GM18867 (cell line): ENCODE data around the gene ANXA2R.
"Not testable (repeated sequence)": the region's sequence is repeated elsewhere in the genome, so short reads cannot be mapped to it uniquely, and the experiment has no call there.

Experiments
- ATAC-seq: cut with Tn5 transposase; IDR thresholded peaks from one replicate; pipeline ENCODE4 v1.9.1; 2021; ENCODE audit warnings: mild to moderate bottlenecking, moderate library complexity; ENCODE audit not compliant: unreplicated experiment

ANXA2R gene

GRCh38 chr5:43040287-43041098 is at the start of gene ANXA2R:
ANXA2R (minus strand) TSS chr5:43040319; CDS start chr5:43040046, 273 bp downstream.
- ATAC-seq, result peak; percentile 57

DNA sequence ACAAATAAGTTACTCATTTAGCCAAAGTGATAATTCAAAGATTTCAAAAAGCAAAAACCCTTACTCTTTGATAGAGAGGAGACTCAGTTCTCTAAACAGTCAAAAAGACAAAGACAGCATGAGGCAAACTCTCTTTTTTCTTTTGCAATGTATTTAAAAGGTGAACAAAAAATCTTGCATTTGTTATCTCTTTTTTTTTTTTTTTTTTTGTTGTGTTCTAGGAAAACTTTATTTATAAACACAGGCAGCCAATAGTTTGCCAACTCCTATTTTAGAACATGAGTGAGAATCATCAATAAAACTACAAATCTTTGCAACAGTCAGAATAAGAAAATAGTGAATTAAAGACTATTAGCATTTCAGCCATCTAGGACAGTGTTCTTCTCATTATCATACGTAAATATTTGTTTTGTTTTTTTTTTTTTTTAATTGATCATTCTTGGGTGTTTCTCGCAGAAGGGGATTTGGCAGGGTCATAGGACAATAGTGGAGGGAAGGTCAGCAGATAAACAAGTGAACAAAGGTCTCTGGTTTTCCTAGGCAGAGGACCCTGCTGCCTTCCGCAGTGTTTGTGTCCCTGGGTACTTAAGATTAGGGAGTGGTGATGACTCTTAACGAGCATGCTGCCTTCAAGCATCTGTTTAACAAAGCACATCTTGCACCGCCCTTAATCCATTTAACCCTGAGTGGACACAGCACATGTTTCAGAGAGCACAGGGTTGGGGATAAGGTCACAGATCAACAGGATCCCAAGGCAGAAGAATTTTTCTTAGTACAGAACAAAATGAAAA is 46.2 kb upstream of the ANXA2R start:
- not testable (repeated sequence) for ATAC-seq

GRCh38 chr5:43085453-43085852 is 45.3 kb upstream of the ANXA2R start:
- ATAC-seq, result no peak

DNA sequence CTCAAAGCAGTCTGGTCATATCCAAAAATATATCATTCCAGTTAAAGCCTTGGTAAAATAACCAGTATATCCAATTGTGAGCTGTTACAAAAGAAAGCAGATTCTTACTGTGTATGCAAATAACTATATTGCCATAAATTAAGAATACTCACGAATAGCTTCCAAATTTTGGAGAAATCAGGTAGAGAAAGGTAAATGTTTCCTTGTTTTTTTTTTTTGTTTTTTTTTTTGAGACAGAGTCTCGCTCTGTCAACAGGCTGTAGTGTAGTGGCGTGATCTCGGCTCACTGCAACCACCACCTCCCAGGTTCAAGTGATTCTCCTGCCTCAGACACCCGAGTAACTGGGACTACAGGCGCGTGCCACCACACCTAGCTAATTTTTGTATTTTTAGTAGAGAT is 44.3 kb upstream of the ANXA2R start:
- ATAC-seq, result not testable (repeated sequence)

- ATAC-seq, result not testable (repeated sequence)
Observed at GRCh38 chr5:43081345-43081744, 41.2 kb upstream of the ANXA2R start.

GRCh38 chr5:43078956-43079355 is 38.8 kb upstream of the ANXA2R start:
- no peak for ATAC-seq

GRCh38 chr5:43077446-43078191 is 37.5 kb upstream of the ANXA2R start:
- ATAC-seq, result not testable (repeated sequence)

GRCh38 chr5:43075319-43076293 is 35.5 kb upstream of the ANXA2R start:
- no peak for ATAC-seq

DNA sequence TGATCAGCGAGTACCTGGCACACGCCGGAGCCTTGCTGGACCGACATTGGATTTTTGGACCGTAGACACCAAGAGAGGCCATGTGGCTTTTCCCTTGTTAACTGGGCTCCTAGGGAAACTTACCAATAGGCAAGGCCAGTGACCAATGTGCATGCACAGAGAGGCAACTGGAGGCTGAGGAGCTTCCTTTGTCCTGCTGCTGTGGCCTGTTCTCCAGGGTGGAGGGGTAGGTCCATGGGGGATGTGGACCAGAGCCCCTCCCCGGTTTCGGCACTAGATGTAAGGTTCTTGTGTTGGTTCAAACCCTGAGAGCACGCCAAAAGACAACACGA is 34.8 kb upstream of the ANXA2R start:
- ATAC-seq, result no peak

DNA sequence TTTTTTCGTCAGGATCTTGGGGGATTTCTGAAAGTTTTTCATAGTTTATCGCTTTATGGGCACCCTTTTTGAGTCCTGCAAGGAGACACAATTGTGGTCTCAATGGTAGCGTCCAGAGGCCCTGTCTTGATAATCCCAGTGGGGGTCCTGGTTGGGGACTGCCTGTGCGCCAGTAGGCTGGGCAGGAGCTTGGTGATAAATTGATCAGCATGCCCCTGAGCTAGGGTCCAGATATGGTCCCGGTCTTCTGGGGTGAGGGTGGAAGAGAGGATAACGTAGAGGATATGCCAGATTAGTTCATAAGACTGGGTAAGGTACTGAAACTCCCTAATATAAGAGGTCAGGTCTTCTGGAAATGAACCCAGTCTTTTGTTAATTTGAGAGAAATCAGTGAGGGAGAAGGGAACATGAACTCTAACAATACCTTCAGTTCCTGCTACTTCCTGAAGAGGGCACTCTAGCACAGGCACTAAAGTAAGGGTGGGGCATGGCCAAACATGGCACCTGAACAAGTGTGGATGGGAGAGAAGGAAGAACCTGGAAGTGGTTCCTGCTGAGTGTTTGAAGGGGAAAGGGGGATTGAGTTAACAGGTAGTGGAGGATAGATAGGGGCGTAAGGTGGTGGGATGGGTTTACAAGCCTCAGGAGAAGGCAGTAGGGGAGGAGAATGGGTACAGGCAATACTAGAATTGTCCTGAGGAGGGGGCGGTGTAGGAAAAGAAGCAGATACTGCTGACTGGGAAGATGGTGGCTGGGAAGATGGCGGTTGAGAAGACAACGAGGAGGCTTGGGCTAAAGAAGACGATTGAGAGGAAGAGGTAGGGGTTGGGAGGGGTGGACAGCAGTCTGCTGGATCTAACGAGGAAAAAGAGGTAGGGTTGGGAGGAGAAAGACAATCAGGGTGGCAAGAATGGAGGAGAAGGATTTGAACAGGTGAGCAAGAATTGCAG is 33.8 kb upstream of the ANXA2R start:
- ATAC-seq, result no peak

DNA sequence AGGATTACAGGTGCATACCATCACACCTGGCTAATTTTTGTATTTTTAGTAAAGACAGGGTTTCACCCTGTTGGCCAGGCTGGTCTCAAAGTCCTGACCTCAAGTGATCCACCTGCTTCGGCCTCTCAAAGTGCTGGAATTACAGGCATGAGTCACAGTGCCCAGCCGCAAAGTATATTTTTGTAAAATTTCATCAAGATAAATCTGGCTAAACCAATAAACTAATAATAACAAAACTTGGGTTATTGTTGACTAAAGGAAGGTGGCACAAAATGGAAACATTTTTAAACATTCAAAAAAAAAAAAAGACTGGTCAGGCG is 29.2 kb upstream of the ANXA2R start:
- ATAC-seq, result not testable (repeated sequence)

GRCh38 chr5:43068037-43068436 is 27.9 kb upstream of the ANXA2R start:
- no peak for ATAC-seq

DNA sequence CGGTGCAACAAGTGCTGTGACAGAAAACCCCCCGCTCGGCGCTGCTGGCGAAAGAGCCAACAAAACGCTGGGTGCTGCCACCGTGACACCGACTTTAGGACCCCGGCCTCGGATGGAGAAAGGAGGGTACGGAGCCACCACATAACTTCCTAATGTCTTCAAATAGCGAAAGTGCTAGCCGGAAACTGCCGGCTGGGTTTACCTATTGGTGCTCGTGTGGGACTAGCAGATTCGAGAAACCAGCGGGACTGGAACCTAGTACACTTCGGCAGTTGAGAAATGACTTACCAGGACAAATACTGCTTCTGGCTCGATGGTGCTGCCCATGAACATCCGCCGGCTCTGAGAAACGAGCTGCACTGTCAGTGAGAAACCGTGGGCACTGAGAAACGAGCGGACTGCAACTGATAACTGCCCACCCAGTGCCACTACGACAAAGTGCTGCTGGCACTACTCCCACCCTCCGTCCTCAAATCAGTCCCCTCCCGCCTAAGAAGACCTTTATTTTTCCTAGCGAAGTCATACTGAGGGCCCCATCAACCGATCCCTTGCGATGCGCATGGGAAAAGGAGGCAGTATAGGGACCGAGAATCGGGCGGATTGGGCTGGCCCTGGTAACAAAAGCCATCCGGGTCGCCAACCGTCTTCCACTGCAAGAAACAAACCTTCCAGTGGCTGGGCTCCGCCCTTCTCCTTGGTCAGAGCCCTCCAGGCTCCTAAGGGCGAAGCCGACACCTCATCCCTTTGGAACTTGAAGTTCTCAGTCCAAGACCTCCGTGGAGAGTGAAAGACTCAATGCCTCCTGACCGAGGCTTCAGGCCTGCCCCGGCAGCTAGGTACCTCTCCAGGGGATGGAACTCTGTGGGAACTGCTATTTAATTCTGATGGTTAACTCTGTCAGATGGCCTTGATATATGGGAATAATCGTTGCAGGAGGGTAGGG is 27.0 kb upstream of the ANXA2R start:
- ATAC-seq, result peak; percentile 49

DNA sequence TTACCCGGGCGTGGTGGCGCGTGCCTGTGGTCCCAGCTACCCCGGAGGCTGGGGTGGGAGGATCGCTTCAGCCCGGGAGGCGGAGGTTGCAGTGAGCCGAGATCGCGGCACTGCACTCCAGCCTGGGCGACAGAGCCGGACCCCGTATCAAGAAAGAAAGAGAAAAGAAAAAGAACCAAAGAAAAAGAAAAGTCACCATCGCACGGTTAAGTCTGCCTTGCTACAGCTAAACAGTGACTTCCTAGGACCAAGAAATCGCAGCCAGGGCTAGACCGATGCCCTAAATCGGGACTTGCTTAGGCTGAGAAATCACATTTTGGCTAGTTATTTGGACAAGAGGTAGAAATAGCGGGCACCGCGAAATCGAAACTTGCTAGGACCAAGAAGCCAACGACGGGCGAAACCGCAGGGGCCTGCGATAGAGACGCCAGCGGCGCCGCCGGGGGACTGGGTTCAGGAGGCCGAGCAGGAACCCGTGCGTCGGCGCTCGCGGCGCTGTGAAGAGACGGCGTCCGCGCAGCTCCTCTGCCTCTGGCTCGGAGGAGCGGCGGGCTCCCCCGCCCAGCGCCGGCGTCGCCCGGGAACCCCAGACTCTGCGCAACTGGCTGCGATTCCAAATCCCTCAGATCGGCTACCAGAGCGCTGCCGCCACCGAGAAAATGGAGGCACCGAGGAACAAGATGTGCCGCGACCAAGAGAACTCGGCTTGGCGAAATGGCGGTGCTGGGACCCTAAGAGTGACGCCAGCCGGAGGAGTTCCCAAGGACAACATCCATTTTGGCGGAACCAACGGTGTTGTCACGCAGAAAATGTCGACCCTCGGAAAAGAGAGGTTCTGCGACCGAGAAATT is 26.1 kb upstream of the ANXA2R start:
- ATAC-seq, result peak; percentile 45

- ATAC-seq, result no peak
Observed at GRCh38 chr5:43065387-43065947, 25.3 kb upstream of the ANXA2R start.

- no peak for ATAC-seq
Observed at GRCh38 chr5:43063721-43064171, 23.6 kb upstream of the ANXA2R start.
